Esophagus (tissue), 2 donors: Measurements from ENCODE around the gene RIC8A. TPM values are rescaled to one million over a fixed set of nuclear protein-coding genes. Genes with fewer than 3 reads are reported as not detected.
"Not testable (repeated sequence)": the region's sequence is repeated elsewhere in the genome, so short reads cannot be mapped to it uniquely, and the experiment has no call there.

Experiments used
- H3K27ac ChIP-seq, 2 donors: one replicate each; pipeline ENCODE4 v1.5.1; 2013; ENCODE audit warnings: low read depth in 2 of 2, mild to moderate bottlenecking in 2 of 2, inconsistent platforms in 1 of 2, low read length in 1 of 2, moderate library complexity in 1 of 2
- H3K27me3 ChIP-seq, 2 donors: one replicate each; pipeline ENCODE4 v1.6.1; 2013; ENCODE audit warnings: low read length in 2 of 2, control low read depth in 1 of 2, mild to moderate bottlenecking in 1 of 2; ENCODE audit not compliant: insufficient read depth in 2 of 2, control insufficient read depth in 1 of 2
- H3K36me3 ChIP-seq, 2 donors: one replicate each; pipeline ENCODE4 v1.6.1; 2013; ENCODE audit warnings: low read length in 1 of 2; ENCODE audit not compliant: control insufficient read depth in 2 of 2, insufficient read depth in 2 of 2
- H3K4me1 ChIP-seq, 2 donors: one replicate each; pipeline ENCODE4 v1.6.1; 2013; ENCODE audit warnings: low read length in 1 of 2; ENCODE audit not compliant: control insufficient read depth in 2 of 2, insufficient read depth in 2 of 2
- H3K4me3 ChIP-seq, 2 donors: one replicate each; pipeline ENCODE4 v1.5.1; 2013; ENCODE audit warnings: low read length in 2 of 2, mild to moderate bottlenecking in 2 of 2, low read depth in 1 of 2, moderate library complexity in 1 of 2
- H3K9me3 ChIP-seq, 2 donors: one replicate each; pipeline ENCODE4 v1.6.1; 2013; ENCODE audit warnings: mild to moderate bottlenecking in 2 of 2, low read depth in 1 of 2, low read length in 1 of 2, moderate library complexity in 1 of 2; ENCODE audit not compliant: control insufficient read depth in 2 of 2, insufficient read depth in 1 of 2
- WGBS, 2 donors: extraction: QIAGEN DNeasy Blood & Tissue Kit; methylation state at CpG; one replicate each; pipeline ENCODE4 v1.1.7; 2013; 5-methylcytosine and 5-hydroxymethylcytosine counted together
- polyA plus RNA-seq, 2 donors: library from polyadenylated mRNA; stranded (reverse); fragments of 200-250 nt; gene quantifications; one replicate each; pipeline ENCODE4 v1.2.3, GENCODE V29; 2013
- donor health status: healthy with polysubstance abuse.
- donor health status: Bipolar disorder and iron deficiency.

The RIC8A gene
- polyA plus RNA-seq, 2 donors, result 31.2 to 42.8 TPM

GRCh38 chr11:215581-216037 lies 8.1 kb downstream of the RIC8A start:
- Histone ChIP-seq H3K4me1 (peaks cover 0 to 6% of the 10 kb centered on the region in 2 donors), H3K36me3 (peaks cover 12 to 47% of the 10 kb centered on the region in 2 donors), H3K9me3 (no peaks in the 10 kb centered on the region), H3K27me3 (no peaks in the 10 kb centered on the region), H3K4me3 (no peak overlapping the region), H3K27ac (no peak overlapping the region)
- 74 to 78% methylated on average over 4 of the region's 4 CpGs for WGBS, 2 donors

GRCh38 chr11:216081-216974 lies 8.8 kb downstream of the RIC8A start:
- H3K4me1 ChIP-seq, result peaks cover 0 to 6% of the 10 kb centered on the region in 2 donors
- no peaks in the 10 kb centered on the region for H3K27me3 ChIP-seq
- H3K27ac ChIP-seq, result no peak overlapping the region
- 85 to 88% methylated on average over 11 of the region's 11 CpGs for WGBS, 2 donors
- H3K36me3 ChIP-seq, result peaks cover 12 to 40% of the 10 kb centered on the region in 2 donors
- H3K9me3 ChIP-seq, result no peaks in the 10 kb centered on the region
- no peak overlapping the region for H3K4me3 ChIP-seq

DNA sequence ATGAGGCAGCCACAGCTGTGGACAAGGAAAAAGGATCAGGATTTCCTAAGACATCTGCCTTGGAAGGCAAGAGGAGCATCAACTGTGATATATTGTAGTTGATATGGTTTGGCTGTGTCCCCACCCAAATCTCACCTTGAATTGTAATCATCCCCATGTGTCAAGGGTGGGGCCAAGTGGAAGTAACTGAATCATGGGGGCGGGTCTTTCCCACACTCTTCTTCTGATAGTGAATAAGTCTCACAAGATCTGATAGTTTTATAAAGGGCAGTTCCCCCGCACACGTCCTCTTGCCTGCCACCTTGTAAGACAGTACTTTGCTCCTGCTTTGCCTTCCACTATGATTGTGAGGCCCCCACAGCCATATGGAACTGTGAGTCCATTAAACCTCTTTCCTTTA lies 10.2 kb downstream of the RIC8A start:
- H3K4me1 ChIP-seq, result peaks cover 0 to 4% of the 10 kb centered on the region in 2 donors
- H3K9me3 ChIP-seq, result no peaks in the 10 kb centered on the region
- no peaks in the 10 kb centered on the region for H3K27me3 ChIP-seq
- WGBS, 2 donors, result 88 to 93% methylated on average over 3 of the region's 3 CpGs
- H3K36me3 ChIP-seq, result peaks cover 5 to 30% of the 10 kb centered on the region in 2 donors
- no peak overlapping the region for H3K27ac ChIP-seq
- H3K4me3 ChIP-seq, result no peak overlapping the region

DNA sequence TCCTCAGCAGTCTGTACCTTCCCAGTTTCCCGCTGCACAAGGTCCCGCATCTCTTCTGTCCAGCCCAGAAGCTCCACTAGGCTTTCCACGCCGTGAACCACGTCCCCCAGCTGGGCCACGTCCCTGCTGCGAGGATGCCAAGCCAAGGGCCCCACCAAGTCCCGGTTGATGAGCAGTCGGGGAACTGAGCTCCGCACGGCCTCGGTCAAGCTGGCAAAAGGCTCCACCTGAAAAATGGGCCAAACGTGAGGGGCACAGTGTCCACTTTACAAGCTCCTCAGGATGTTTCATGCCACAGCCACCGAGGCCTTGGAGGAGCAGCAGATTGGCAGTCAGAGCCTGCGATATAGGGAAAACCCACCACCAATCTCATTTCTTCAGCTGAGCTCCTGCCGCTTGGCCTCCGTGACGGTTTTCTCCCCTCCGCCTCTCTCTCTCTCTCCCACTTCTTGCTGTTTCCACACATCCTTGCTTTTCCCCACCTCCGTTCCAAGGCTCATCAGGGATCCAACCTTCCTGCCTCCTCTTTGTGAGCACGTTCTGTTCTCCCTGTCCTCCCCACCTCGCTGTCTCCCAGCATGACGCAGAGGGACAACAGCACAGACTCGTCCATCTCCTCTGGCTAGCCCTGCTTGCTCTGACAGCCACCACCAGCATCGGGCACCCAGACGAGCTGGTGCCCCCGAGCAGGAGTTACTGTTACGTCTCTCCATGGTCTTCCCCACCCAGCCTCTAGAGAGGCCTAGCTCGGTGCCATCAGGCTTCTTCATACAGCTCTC lies 11.5 kb downstream of the RIC8A start:
- 90 to 91% methylated on average over 29 of the region's 29 CpGs for WGBS, 2 donors
- H3K27ac ChIP-seq, result no peak overlapping the region
- peaks cover 0 to 4% of the 10 kb centered on the region in 2 donors for H3K4me1 ChIP-seq
- H3K4me3 ChIP-seq, result no peak overlapping the region
- no peaks in the 10 kb centered on the region for H3K27me3 ChIP-seq
- H3K9me3 ChIP-seq, result no peaks in the 10 kb centered on the region
- H3K36me3 ChIP-seq, result peaks cover 3 to 28% of the 10 kb centered on the region in 2 donors

GRCh38 chr11:220641-221215 lies 13.2 kb downstream of the RIC8A start:
- H3K27ac ChIP-seq, H3K9me3 ChIP-seq, H3K4me1 ChIP-seq, H3K27me3 ChIP-seq, H3K4me3 ChIP-seq: not testable (repeated sequence)
- H3K36me3 ChIP-seq, result peaks cover 6 to 19% of the 10 kb centered on the region in 2 donors
- 83 to 91% methylated on average over 2 to 3 of the region's 3 CpGs for WGBS, 2 donors

DNA sequence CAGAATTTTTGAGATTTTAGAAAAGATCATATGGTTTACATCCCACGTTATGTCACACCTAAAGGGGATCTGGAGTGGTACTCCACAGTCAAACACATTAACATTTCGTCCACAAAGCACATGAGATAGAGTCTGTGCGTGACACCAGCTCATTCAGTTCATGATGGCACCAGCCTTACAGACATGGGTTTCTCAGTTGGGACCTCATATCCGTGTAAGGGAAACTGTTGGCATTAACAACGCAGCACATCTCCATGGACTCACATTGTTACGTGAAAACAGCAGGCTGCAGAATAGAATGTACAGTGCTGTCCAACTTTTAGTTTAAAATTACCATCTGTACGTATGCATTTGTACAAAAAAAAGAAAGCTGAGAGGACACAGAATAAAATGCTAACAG lies 14.0 kb downstream of the RIC8A start:
- Histone ChIP-seq H3K9me3 (no peaks in the 10 kb centered on the region), H3K36me3 (peaks cover 8 to 14% of the 10 kb centered on the region in 2 donors), H3K27me3 (no peaks in the 10 kb centered on the region), H3K27ac (no peak overlapping the region), H3K4me1 (no peaks in the 10 kb centered on the region), H3K4me3 (no peak overlapping the region)
- WGBS, 2 donors, result 85 to 89% methylated on average over 7 of the region's 7 CpGs

- H3K36me3 ChIP-seq, result peaks cover 8 to 14% of the 10 kb centered on the region in 2 donors
- peak overlapping the region in 1 of 2 donors; percentile 57 for H3K27ac ChIP-seq
- H3K4me1 ChIP-seq, result no peaks in the 10 kb centered on the region
- no peak overlapping the region for H3K4me3 ChIP-seq
- H3K9me3 ChIP-seq, result no peaks in the 10 kb centered on the region
- 92 to 93% methylated on average over 14 of the region's 14 CpGs for WGBS, 2 donors
- no peaks in the 10 kb centered on the region for H3K27me3 ChIP-seq
These were observed 14.7 kb downstream of the RIC8A start for GRCh38 chr11:221998-222789.

GRCh38 chr11:223026-223789 lies 15.7 kb downstream of the RIC8A start:
- H3K27ac ChIP-seq, result no peak overlapping the region
- WGBS, 2 donors, result 80 to 82% methylated on average over 16 of the region's 16 CpGs

More at GRCh38 chr11:223026-223789, 15.7 kb downstream of the RIC8A start:
- no peaks in the 10 kb centered on the region for H3K9me3 ChIP-seq
- no peaks in the 10 kb centered on the region for H3K4me1 ChIP-seq
- H3K36me3 ChIP-seq, result peaks cover 8 to 14% of the 10 kb centered on the region in 2 donors
- H3K4me3 ChIP-seq, result no peak overlapping the region
- H3K27me3 ChIP-seq, result no peaks in the 10 kb centered on the region
